Measurements from ENCODE around the gene TRPM4.

TRPM4 gene

GRCh38 chr19:49212016-49212701 lies 54.6 kb downstream of the TRPM4 start:
- no peaks in the 10 kb centered on the region for H3K9me2 ChIP-seq (replicated peaks; ENCODE audit: low read depth, low read length)
- H3K27me3 ChIP-seq (ENCODE audit: insufficient read depth, low read length, poor library complexity, severe bottlenecking) = no peaks in the 10 kb centered on the region
- no peaks in the 10 kb centered on the region for H3K36me3 ChIP-seq (ENCODE audit: insufficient read depth, low read length)
- no peak overlapping the region for H3K4me3 ChIP-seq (ENCODE audit: low read length, poor library complexity, severe bottlenecking)
- no peak for TF ChIP-seq CTCF (conservative IDR thresholded peaks at IDR 0.05; ENCODE audit: low read length)
- no peak for TF ChIP-seq EZH2phosphoT487 (IDR thresholded peaks at IDR 0.05; ENCODE audit: borderline replicate concordance)
- no peaks in the 10 kb centered on the region for H3K79me2 ChIP-seq (ENCODE audit: insufficient read depth, low read length)
- no peak overlapping the region for H3K4me2 ChIP-seq (ENCODE audit: low read depth, low read length, poor library complexity, severe bottlenecking)
- H3F3A ChIP-seq (ENCODE audit: low read depth) = no peaks in the 10 kb centered on the region
- H3K4me1 ChIP-seq (ENCODE audit: insufficient read depth, low read length, poor library complexity, severe bottlenecking) = no peaks in the 10 kb centered on the region
- no peaks in the 10 kb centered on the region for H3K9me3 ChIP-seq (ENCODE audit: insufficient read depth, low read depth, low read length)
- H3K9ac ChIP-seq (ENCODE audit: low read depth, low read length, poor library complexity, severe bottlenecking) = no peak overlapping the region
- no peaks in the 10 kb centered on the region for H4K20me1 ChIP-seq (ENCODE audit: insufficient read depth, low read length, poor library complexity, severe bottlenecking)
- H2AFZ ChIP-seq (ENCODE audit: low read length) = no peak overlapping the region

- no peaks in the 10 kb centered on the region for H3K4me1 ChIP-seq (ENCODE audit: insufficient read depth, low read length, poor library complexity, severe bottlenecking)
- no peak overlapping the region for H3K4me3 ChIP-seq (ENCODE audit: low read length, poor library complexity, severe bottlenecking)
- no peaks in the 10 kb centered on the region for H3K9me2 ChIP-seq (replicated peaks; ENCODE audit: low read depth, low read length)
- no peaks in the 10 kb centered on the region for H3K79me2 ChIP-seq (ENCODE audit: insufficient read depth, low read length)
- H3K9me3 ChIP-seq (ENCODE audit: insufficient read depth, low read depth, low read length) = no peaks in the 10 kb centered on the region
- no peak overlapping the region for H3K9ac ChIP-seq (ENCODE audit: low read depth, low read length, poor library complexity, severe bottlenecking)
- no peaks in the 10 kb centered on the region for H4K20me1 ChIP-seq (ENCODE audit: insufficient read depth, low read length, poor library complexity, severe bottlenecking)
- H3K36me3 ChIP-seq (ENCODE audit: insufficient read depth, low read length) = no peaks in the 10 kb centered on the region
- no peak overlapping the region for H3K4me2 ChIP-seq (ENCODE audit: low read depth, low read length, poor library complexity, severe bottlenecking)
- H2AFZ ChIP-seq (ENCODE audit: low read length) = no peak overlapping the region
- H3K27me3 ChIP-seq (ENCODE audit: insufficient read depth, low read length, poor library complexity, severe bottlenecking) = no peaks in the 10 kb centered on the region
- TF ChIP-seq EZH2phosphoT487 (IDR thresholded peaks at IDR 0.05; ENCODE audit: borderline replicate concordance) (no peak), CTCF (conservative IDR thresholded peaks at IDR 0.05; ENCODE audit: low read length) (peak; percentile 40)
- no peaks in the 10 kb centered on the region for H3F3A ChIP-seq (ENCODE audit: low read depth)
These were observed 56.2 kb downstream of the TRPM4 start for GRCh38 chr19:49213791-49214190.

- H3K4me2 ChIP-seq (ENCODE audit: low read depth, low read length, poor library complexity, severe bottlenecking) = no peak overlapping the region
- no peaks in the 10 kb centered on the region for H3K79me2 ChIP-seq (ENCODE audit: insufficient read depth, low read length)
- H3K9ac ChIP-seq (ENCODE audit: low read depth, low read length, poor library complexity, severe bottlenecking) = no peak overlapping the region
- H3K9me3 ChIP-seq (ENCODE audit: insufficient read depth, low read depth, low read length) = no peaks in the 10 kb centered on the region
- no peaks in the 10 kb centered on the region for H3K27me3 ChIP-seq (ENCODE audit: insufficient read depth, low read length, poor library complexity, severe bottlenecking)
- H3F3A ChIP-seq (ENCODE audit: low read depth) = no peaks in the 10 kb centered on the region
- H3K9me2 ChIP-seq (replicated peaks; ENCODE audit: low read depth, low read length) = no peaks in the 10 kb centered on the region
- no peak overlapping the region for H2AFZ ChIP-seq (ENCODE audit: low read length)
- no peak overlapping the region for H3K4me3 ChIP-seq (ENCODE audit: low read length, poor library complexity, severe bottlenecking)
- H4K20me1 ChIP-seq (ENCODE audit: insufficient read depth, low read length, poor library complexity, severe bottlenecking) = no peaks in the 10 kb centered on the region
- H3K36me3 ChIP-seq (ENCODE audit: insufficient read depth, low read length) = no peaks in the 10 kb centered on the region
- TF ChIP-seq EZH2phosphoT487 (IDR thresholded peaks at IDR 0.05; ENCODE audit: borderline replicate concordance) (no peak), CTCF (conservative IDR thresholded peaks at IDR 0.05; ENCODE audit: low read length) (no peak)
- H3K4me1 ChIP-seq (ENCODE audit: insufficient read depth, low read length, poor library complexity, severe bottlenecking) = no peaks in the 10 kb centered on the region
These were observed 57.1 kb downstream of the TRPM4 start for GRCh38 chr19:49214701-49215100.

Data from Loucy (cell line).